ENCODE data around the gene SLC6A19.
"Not testable (repeated sequence)": the region's sequence is repeated elsewhere in the genome, so short reads cannot be mapped to it uniquely, and the experiment has no call there.

Gene SLC6A19

DNA sequence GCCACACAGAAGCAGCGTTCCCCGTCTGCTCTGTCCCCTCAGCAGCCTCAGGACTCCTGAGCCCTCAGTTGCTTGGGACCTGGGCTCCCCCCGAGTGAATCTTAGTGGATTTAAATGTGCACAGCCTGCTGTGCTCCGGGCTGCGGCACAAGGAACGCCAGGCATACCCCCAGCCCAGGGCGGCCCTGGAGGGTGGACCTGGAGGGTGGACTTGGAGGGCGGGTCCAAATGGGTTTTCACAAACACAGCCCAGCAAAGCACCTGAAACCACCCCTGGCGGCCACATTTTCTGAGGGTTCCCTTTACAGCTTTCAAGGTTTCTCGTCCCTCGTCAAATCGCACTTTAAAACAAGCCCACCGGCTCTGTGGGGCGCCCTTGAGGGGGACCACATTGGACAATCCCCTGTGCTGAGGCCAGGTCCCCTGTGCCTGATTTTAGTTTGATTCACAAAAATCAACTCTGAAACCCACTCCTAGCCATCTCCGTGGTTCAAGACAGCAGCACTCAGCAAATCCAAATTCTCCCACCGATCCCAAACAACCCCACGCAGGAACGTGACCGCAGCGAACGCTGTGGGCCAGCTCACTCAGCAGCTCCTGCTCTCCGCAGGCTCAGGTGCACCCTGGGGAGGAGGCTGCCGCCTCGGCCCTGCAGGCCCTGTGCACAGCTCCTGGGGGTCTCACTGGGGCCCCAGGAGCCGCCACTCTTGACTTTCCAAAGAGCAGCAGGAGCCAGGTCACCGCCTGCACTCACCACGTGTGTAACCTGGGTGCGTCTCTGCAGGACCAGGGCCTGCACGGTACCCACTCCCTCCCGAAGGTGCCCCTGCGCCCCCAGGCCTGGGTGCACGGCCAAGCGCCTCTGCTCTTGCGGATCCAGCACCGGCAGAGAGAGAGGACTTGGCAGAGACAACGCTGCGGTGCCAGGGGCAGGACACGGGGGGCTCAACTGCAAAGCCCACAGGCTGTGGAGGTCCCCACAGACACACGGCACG is 64.4 kb downstream of the SLC6A19 start:
- Histone ChIP-seq H3K9me3 (ENCODE audit: severe bottlenecking) (no peaks in the 10 kb centered on the region), H3K27me3 (ENCODE audit: insufficient read depth, poor library complexity, severe bottlenecking) (no peaks in the 10 kb centered on the region), H3K4me3 (ENCODE audit: severe bottlenecking) (no peak overlapping the region), H3K27ac (ENCODE audit: poor library complexity, severe bottlenecking) (no peak overlapping the region), H3K4me1 (ENCODE audit: insufficient read depth, poor library complexity, severe bottlenecking) (no peaks in the 10 kb centered on the region), H3K36me3 (ENCODE audit: low read depth) (no peaks in the 10 kb centered on the region)
- ATAC-seq (ENCODE audit: low read depth) (no peak), DNase-seq (ENCODE audit: low spot score) (no peak)
- TF ChIP-seq, protein P1, sequence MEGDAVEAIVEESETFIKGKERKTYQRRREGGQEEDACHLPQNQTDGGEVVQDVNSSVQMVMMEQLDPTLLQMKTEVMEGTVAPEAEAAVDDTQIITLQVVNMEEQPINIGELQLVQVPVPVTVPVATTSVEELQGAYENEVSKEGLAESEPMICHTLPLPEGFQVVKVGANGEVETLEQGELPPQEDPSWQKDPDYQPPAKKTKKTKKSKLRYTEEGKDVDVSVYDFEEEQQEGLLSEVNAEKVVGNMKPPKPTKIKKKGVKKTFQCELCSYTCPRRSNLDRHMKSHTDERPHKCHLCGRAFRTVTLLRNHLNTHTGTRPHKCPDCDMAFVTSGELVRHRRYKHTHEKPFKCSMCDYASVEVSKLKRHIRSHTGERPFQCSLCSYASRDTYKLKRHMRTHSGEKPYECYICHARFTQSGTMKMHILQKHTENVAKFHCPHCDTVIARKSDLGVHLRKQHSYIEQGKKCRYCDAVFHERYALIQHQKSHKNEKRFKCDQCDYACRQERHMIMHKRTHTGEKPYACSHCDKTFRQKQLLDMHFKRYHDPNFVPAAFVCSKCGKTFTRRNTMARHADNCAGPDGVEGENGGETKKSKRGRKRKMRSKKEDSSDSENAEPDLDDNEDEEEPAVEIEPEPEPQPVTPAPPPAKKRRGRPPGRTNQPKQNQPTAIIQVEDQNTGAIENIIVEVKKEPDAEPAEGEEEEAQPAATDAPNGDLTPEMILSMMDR (IDR thresholded peaks at IDR 0.05; ENCODE audit: poor library complexity, severe bottlenecking) = no peak

DNA sequence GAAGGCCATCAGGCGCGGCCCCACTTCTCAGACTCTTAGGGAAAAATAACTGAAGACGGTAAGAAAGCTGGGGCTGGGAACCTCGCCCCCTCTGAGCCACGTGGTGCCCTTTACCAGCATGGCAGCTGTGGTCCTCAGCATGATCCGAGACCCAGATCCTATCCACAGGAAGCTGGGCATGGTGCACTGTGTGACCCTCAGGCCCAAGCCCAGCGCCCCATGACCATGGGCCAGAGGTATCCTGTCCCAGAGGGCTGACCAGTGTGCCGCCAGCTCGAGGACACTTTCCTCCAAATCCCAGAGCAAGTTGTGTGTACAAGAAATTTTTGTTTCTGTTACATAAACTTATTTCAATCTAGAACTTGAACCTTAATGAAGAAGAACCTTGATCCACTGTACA is 65.4 kb downstream of the SLC6A19 start:
- no peak for DNase-seq (ENCODE audit: low spot score)
- Histone ChIP-seq H3K36me3 (ENCODE audit: low read depth) (no peaks in the 10 kb centered on the region), H3K27ac (ENCODE audit: poor library complexity, severe bottlenecking) (no peak overlapping the region), H3K4me3 (ENCODE audit: severe bottlenecking) (no peak overlapping the region), H3K4me1 (ENCODE audit: insufficient read depth, poor library complexity, severe bottlenecking) (no peaks in the 10 kb centered on the region), H3K27me3 (ENCODE audit: insufficient read depth, poor library complexity, severe bottlenecking) (no peaks in the 10 kb centered on the region), H3K9me3 (ENCODE audit: severe bottlenecking) (no peaks in the 10 kb centered on the region)
- no peak for ATAC-seq (ENCODE audit: low read depth)
- TF ChIP-seq, protein P1 (IDR thresholded peaks at IDR 0.05; ENCODE audit: poor library complexity, severe bottlenecking) = no peak

DNA sequence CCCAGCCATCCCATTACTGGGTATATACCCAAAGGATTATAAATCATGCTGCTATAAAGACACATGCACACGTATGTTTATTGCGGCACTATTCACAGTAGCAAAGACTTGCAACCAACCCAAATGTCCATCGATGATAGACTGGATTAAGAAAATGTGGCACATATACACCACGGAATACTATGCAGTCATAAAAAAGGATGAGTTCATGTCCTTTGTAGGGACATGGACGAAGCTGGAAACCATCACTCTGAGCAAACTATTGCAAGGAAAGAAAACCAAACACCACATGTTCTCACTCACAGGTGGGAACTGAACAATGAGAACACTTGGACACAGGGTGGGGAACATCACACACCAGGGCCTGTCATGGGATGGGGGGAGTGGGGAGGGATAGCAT is 66.1 kb downstream of the SLC6A19 start:
- not testable (repeated sequence) for H3K27ac ChIP-seq (ENCODE audit: poor library complexity, severe bottlenecking); H3K4me1 ChIP-seq (ENCODE audit: insufficient read depth, poor library complexity, severe bottlenecking); ATAC-seq (ENCODE audit: low read depth); H3K4me3 ChIP-seq (ENCODE audit: severe bottlenecking); H3K36me3 ChIP-seq (ENCODE audit: low read depth); DNase-seq (ENCODE audit: low spot score); H3K27me3 ChIP-seq (ENCODE audit: insufficient read depth, poor library complexity, severe bottlenecking); H3K9me3 ChIP-seq (ENCODE audit: severe bottlenecking)

DNA sequence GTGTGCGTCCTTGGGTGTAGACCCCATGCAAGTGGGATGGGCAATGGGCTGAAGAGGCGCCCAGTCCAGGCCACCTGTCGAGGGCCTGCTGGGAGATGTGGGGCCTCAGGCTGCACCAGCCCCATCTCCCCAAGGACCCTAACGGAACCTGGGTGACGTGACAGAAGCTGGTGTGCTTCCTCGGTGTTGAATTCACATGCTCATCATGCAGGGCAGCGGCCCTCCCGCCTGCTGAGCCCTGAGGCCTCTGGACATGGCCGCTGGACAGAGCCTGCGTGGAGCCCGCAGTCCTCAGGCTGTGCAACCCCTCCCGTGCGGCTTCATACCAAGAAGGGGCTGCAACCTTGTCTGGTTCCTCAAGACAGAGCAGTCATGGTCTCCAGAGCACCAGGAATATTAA is 66.7 kb downstream of the SLC6A19 start:
- Histone ChIP-seq H3K27ac (ENCODE audit: poor library complexity, severe bottlenecking) (no peak overlapping the region), H3K27me3 (ENCODE audit: insufficient read depth, poor library complexity, severe bottlenecking) (no peaks in the 10 kb centered on the region), H3K4me1 (ENCODE audit: insufficient read depth, poor library complexity, severe bottlenecking) (no peaks in the 10 kb centered on the region), H3K4me3 (ENCODE audit: severe bottlenecking) (no peak overlapping the region), H3K9me3 (ENCODE audit: severe bottlenecking) (no peaks in the 10 kb centered on the region), H3K36me3 (ENCODE audit: low read depth) (no peaks in the 10 kb centered on the region)
- ATAC-seq (ENCODE audit: low read depth) = no peak
- TF ChIP-seq, protein P1 (IDR thresholded peaks at IDR 0.05; ENCODE audit: poor library complexity, severe bottlenecking) = no peak
- DNase-seq (ENCODE audit: low spot score) = no peak

DNA sequence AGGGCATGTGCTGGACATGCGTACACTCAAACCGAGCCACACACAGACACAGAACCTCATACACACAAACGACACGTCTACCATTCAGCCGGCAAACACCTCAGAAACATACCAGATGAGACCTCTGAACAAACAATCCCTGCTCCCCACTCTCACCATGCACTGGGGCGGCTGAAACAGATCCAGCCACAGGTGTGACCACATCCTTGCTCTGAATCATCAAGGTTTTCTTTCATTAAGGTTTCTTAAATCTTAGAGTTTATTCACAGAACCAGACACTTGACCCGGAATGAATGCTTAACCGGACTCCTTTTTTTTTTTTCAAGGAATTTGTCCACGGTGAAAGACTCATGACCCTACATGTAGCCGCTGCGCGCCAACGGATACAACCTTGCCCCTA is 67.3 kb downstream of the SLC6A19 start:
- Histone ChIP-seq H3K9me3 (ENCODE audit: severe bottlenecking) (no peaks in the 10 kb centered on the region), H3K27me3 (ENCODE audit: insufficient read depth, poor library complexity, severe bottlenecking) (no peaks in the 10 kb centered on the region), H3K4me1 (ENCODE audit: insufficient read depth, poor library complexity, severe bottlenecking) (no peaks in the 10 kb centered on the region), H3K36me3 (ENCODE audit: low read depth) (no peaks in the 10 kb centered on the region), H3K4me3 (ENCODE audit: severe bottlenecking) (no peak overlapping the region), H3K27ac (ENCODE audit: poor library complexity, severe bottlenecking) (no peak overlapping the region)
- TF ChIP-seq, protein P1 (IDR thresholded peaks at IDR 0.05; ENCODE audit: poor library complexity, severe bottlenecking) = no peak
- DNase-seq (ENCODE audit: low spot score) (no peak), ATAC-seq (ENCODE audit: low read depth) (peak; percentile 68; the same call in 2 of the 3 replicates)

All from RWPE2 (cell line).